Natural killer cell treated with Interleukin-12 subunit alpha and Interleukin-12 subunit beta and Interleukin-15 and Interleukin-18, amount 100 ng/mL, for 72 hours (primary cell): ENCODE results near the gene SURF6. TPM values are rescaled to one million over a fixed set of nuclear protein-coding genes. Genes with fewer than 3 reads are reported as not detected.
"Not testable (repeated sequence)": the region's sequence is repeated elsewhere in the genome, so short reads cannot be mapped to it uniquely, and the experiment has no call there.

ENCODE experiments used
- ATAC-seq, 2 donors: fragments of 150-1000 bp; cut with Tn5 transposase in 1 of 2; sonication (Bioruptor Pico), chemical (Tn5 transposase) in 1 of 2; 2 replicates each; pipeline ENCODE4 v1.10.0; 2021
- DNase-seq: peaks from one replicate; pipeline ENCODE4 v3.0.0; 2022; ENCODE audit warnings: low spot score
- H3K27ac Mint-ChIP-seq, 2 donors: 1 replicate in 1 of 2; 2 replicates in 1 of 2; pipeline ENCODE4 v1.8.0; 2022; ENCODE audit warnings: mixed read lengths in 2 of 2, mild to moderate bottlenecking in 1 of 2, moderate library complexity in 1 of 2
- H3K27me3 Mint-ChIP-seq, 2 donors: 1 replicate in 1 of 2; 2 replicates in 1 of 2; pipeline ENCODE4 v1.8.0; 2022; ENCODE audit warnings: mixed read lengths in 2 of 2
- H3K36me3 Mint-ChIP-seq: one replicate; pipeline ENCODE4 v1.8.0; 2022; ENCODE audit warnings: mixed read lengths
- H3K4me1 Mint-ChIP-seq, 2 donors: 1 replicate in 1 of 2; 2 replicates in 1 of 2; pipeline ENCODE4 v1.8.0; 2022; ENCODE audit warnings: low read depth in 2 of 2, mixed read lengths in 2 of 2, mild to moderate bottlenecking in 1 of 2
- H3K4me3 Mint-ChIP-seq: one replicate; pipeline ENCODE4 v1.8.0; 2022; ENCODE audit warnings: mixed read lengths
- H3K9me3 Mint-ChIP-seq: 2 replicates; pipeline ENCODE4 v1.8.0; 2022; ENCODE audit warnings: mixed read lengths
- total RNA-seq, 2 donors: library from RNA; stranded (reverse); gene quantifications; one replicate each; pipeline ENCODE4 v1.2.3, GENCODE V29; 2022

Gene SURF6
- total RNA-seq, result 10 to 100 TPM; 11.5 to 23.9 TPM

DNA sequence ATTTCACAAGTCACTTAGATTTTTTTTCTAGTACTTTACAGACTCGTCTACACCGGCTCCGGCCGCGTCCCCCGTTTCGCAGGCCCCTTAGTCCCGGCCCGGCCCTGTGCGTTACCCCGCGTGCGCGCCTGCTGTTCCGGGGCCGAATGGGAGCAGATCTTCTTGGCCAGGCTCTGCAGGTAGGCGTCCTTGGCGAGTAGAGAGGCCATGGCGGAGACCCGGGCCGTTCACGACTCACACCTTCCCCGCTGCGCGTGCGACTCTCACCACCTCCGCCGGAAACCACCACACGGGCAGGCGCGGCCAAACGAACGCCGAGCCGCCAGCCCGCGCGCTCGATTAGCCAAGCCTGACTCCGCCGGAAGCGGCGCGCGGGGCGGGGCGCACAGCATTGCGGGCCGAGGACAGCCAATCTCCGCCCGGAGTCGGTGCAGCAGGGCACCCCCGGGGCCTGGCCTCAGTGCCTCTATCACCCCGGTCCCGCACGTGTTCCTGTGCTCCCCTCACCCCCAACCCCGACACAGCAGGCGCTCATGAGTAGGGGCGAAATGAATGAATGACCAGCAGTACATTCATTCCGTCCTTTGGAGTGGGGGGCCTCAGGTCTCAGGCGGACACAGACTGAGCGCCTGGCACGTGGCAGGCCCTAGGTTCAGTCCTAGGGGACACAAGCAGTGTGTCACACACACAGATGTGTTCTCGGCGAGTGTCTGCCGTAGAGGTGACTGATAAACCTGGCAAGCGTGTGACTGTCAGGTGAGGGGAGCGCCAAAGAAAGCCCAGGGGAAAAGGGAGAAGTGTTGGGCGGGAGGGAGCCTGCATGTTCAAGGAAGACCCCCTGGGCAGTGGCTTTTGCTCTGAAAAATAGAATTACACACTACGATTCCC, at the start of gene SURF6:
TSS of gene SURF6 (minus strand) at position 265 of the 888 bp plus-strand sequence. CDS start at position 209, 56 bp downstream.
- H3K9me3 Mint-ChIP-seq, result no peaks in the 10 kb centered on the region
- no peaks in the 10 kb centered on the region for H3K27me3 Mint-ChIP-seq
- H3K27ac Mint-ChIP-seq, result peak within 1 kb of the TSS; percentile 82 to 85
- DNase-seq, result peak; percentile 95
- peaks cover 6% of the 10 kb centered on the region for H3K36me3 Mint-ChIP-seq
- peak; percentile 97 for ATAC-seq
- peak within 1 kb of the TSS; percentile 87 for H3K4me3 Mint-ChIP-seq
- H3K4me1 Mint-ChIP-seq, result peaks cover 38 to 47% of the 10 kb centered on the region in 2 donors

- H3K4me1 Mint-ChIP-seq, result no peaks in the 10 kb centered on the region
- no peak overlapping the region for H3K4me3 Mint-ChIP-seq
- H3K9me3 Mint-ChIP-seq, result no peaks in the 10 kb centered on the region
- ATAC-seq (no peak), DNase-seq (no peak)
- no peaks in the 10 kb centered on the region for H3K27me3 Mint-ChIP-seq
- H3K36me3 Mint-ChIP-seq, result no peaks in the 10 kb centered on the region
- H3K27ac Mint-ChIP-seq, result no peak overlapping the region
These were observed 49.5 kb upstream of the SURF6 start for GRCh38 chr9:133385452-133385851.

DNA sequence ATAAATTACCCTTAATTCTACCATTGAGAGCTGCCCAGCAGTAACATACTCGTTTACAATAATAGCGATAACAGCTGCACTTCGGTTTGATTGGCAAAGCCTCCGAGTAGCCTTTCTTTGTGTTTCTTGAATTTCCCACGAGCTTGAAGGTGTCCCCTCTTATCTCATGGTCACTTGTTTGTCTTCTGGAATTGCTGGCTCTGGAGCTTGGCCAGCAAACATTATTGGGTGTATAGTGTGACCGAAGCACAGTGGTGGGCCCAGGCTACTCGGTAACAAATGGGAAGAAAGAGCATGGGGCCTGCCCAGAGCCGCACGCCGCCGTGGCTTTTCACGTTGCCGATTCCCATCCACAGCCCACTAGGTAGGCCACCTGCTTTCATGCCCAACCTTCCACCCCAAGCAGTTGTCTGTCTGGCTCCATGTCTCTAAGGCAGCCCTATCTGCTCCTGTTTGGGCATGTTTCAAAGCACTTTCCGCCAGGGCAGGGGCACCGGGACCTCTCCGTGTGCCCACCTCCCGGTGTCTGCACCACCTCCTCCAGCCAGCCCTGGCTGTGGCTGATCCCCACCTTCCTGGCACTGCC, 48.8 kb upstream of the SURF6 start:
- H3K4me3 Mint-ChIP-seq, result no peak overlapping the region
- DNase-seq (no peak), ATAC-seq (no peak)
- H3K9me3 Mint-ChIP-seq, result no peaks in the 10 kb centered on the region
- H3K27ac Mint-ChIP-seq, result no peak overlapping the region
- no peaks in the 10 kb centered on the region for H3K4me1 Mint-ChIP-seq
- no peaks in the 10 kb centered on the region for H3K36me3 Mint-ChIP-seq
- no peaks in the 10 kb centered on the region for H3K27me3 Mint-ChIP-seq

- no peak overlapping the region for H3K4me3 Mint-ChIP-seq
- no peak overlapping the region for H3K27ac Mint-ChIP-seq
- no peaks in the 10 kb centered on the region for H3K4me1 Mint-ChIP-seq
- H3K9me3 Mint-ChIP-seq, result no peaks in the 10 kb centered on the region
- H3K27me3 Mint-ChIP-seq, result no peaks in the 10 kb centered on the region
- no peak for DNase-seq
- no peak for ATAC-seq
- no peaks in the 10 kb centered on the region for H3K36me3 Mint-ChIP-seq
These were observed 47.5 kb upstream of the SURF6 start for GRCh38 chr9:133383438-133383837.

DNA sequence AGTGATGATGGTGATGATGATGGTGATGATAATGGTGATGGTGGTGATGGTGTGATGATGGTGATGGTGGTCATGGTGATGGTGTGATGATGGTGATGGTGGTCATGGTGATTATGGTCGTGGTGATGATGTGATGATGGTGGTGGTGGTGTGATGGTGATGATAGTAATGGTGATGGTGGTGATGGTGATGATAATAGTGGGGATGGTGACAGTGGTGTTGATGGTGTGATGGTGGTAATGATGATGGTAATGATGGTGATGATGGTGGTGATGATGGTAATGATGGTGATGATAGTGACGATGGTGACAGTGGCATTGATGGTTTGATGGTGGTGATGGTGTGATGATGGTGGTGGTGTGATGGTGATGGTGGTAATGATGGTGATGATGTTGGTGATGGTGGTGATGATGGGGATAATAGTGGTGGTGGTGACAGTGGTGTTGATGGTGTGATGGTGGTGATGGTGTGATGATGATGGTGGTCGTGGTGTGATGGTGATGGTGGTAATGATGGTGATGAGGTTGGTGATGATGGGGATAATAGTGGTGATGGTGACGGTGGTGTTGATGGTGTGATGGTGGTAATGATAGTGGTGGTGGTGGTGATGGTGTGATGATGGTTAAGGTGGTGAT, 46.6 kb upstream of the SURF6 start:
- Mint-ChIP-seq H3K36me3 (no peaks in the 10 kb centered on the region), H3K9me3 (no peaks in the 10 kb centered on the region), H3K4me3 (no peak overlapping the region), H3K27me3 (no peaks in the 10 kb centered on the region), H3K27ac (no peak overlapping the region), H3K4me1 (no peaks in the 10 kb centered on the region)
- ATAC-seq (peak in 1 of 2 donors; percentile 35), DNase-seq (no peak)

- no peaks in the 10 kb centered on the region for H3K36me3 Mint-ChIP-seq
These were observed 44.7 kb upstream of the SURF6 start for GRCh38 chr9:133380734-133381133.

GRCh38 chr9:133379153-133380086, 43.4 kb upstream of the SURF6 start:
- Mint-ChIP-seq H3K27ac (no peak overlapping the region), H3K4me1 (peaks cover 0 to 7% of the 10 kb centered on the region in 2 donors), H3K27me3 (no peaks in the 10 kb centered on the region), H3K36me3 (peaks cover 6% of the 10 kb centered on the region), H3K9me3 (no peaks in the 10 kb centered on the region), H3K4me3 (no peak overlapping the region)
- DNase-seq (no peak), ATAC-seq (no peak)

More at GRCh38 chr9:133380734-133381133, 44.7 kb upstream of the SURF6 start:
- DNase-seq (no peak), ATAC-seq (no peak)
- H3K27me3 Mint-ChIP-seq, result no peaks in the 10 kb centered on the region
- no peaks in the 10 kb centered on the region for H3K9me3 Mint-ChIP-seq
- H3K4me1 Mint-ChIP-seq, result no peaks in the 10 kb centered on the region
- no peak overlapping the region for H3K4me3 Mint-ChIP-seq
- no peak overlapping the region for H3K27ac Mint-ChIP-seq

DNA sequence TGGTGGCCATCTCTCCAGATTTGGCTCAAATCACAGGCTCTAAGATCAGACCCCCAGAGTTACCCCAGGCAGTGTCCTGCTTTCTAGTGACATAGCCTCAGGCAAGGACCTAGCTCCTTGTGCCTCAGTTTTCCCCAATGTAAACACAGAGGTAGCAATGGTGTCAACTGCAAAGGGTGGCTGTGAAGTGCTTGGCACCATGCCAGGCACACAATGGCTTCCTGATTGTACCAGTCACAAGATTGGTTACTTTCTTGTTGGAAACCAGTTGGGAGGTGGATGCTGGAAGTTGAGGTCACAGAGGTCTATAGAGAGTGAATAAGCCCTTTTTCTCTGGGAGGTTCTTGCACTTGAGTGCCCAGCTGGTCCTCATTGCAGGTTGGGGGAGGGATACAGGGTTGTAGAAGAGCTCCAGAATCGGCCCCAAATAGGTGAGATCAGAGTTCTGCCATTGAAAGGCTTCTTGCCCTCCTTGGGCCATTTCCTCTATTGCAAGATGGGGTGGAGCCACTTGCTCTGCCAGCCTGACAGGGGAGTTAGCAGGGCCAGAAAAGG, 42.5 kb upstream of the SURF6 start:
- H3K4me1 Mint-ChIP-seq, result peaks cover under 1 to 7% of the 10 kb centered on the region in 2 donors
- peaks cover 6% of the 10 kb centered on the region for H3K36me3 Mint-ChIP-seq
- no peaks in the 10 kb centered on the region for H3K27me3 Mint-ChIP-seq
- no peak overlapping the region for H3K27ac Mint-ChIP-seq
- no peak for DNase-seq
- H3K4me3 Mint-ChIP-seq, result no peak overlapping the region
- no peaks in the 10 kb centered on the region for H3K9me3 Mint-ChIP-seq
- ATAC-seq, result no peak

GRCh38 chr9:133377721-133378216, 41.8 kb upstream of the SURF6 start:
- Mint-ChIP-seq H3K36me3 (peaks cover 6% of the 10 kb centered on the region), H3K4me3 (no peak overlapping the region), H3K4me1 (peaks cover 5 to 10% of the 10 kb centered on the region in 2 donors), H3K27ac (no peak overlapping the region), H3K27me3 (no peaks in the 10 kb centered on the region), H3K9me3 (no peaks in the 10 kb centered on the region)
- ATAC-seq, result no peak
- DNase-seq, result no peak

GRCh38 chr9:133377280-133377679, 41.3 kb upstream of the SURF6 start:
- not testable (repeated sequence) for H3K27ac Mint-ChIP-seq, ATAC-seq, H3K27me3 Mint-ChIP-seq, DNase-seq, H3K36me3 Mint-ChIP-seq, H3K9me3 Mint-ChIP-seq, H3K4me3 Mint-ChIP-seq
- peaks cover 10 to 14% of the 10 kb centered on the region in 2 donors for H3K4me1 Mint-ChIP-seq

DNA sequence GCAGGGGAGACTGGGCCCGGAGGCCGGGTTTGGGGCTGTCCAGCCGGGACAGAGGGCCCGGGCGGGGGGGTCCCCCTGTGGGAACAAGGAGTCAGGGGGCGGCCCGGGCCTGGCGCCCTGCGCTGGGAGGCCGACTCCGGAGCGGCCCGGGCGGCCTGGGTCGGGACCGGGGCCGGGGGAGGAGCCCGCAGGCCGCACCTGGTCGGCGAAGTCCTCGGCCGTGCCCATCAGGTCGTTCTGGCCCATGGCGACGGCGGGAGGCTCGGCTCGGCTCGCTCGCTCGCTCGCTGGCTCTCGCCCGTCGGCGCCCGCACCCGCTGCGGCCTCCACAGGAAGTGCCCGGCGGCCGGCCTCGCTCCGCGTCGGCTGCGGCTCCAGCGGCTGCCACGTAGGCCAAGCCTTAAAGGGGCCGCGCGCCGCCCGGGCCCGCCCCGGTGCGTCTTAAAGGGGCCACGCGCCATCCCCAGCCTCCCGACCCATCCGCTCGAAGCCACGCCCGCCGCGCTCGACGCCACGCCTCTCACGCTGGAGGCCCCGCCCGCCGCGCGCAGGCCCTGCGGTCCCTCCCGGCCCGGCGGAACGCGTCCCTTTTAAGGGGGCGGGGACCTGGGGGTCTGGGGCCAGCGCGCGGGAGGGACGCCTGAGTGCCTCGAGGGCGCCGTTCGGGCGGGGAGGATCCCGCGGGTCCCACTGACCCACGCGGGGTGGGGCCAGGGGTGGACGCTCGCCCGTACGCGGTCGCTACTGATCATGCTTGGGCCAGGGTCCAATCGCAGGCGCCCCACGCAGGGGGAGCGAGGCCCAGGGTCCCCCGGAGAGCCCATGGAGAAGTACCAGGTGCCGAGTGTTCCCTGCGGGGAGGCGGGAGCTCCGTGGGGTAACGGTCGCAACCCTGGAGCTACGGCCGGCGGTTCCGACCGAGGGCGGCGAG, 40.0 kb upstream of the SURF6 start, which contains the start of the genes STKLD1 and SURF4:
TSS of gene STKLD1 (plus strand) at position 643 of the 931 bp plus-strand sequence. CDS start at position 751, 108 bp downstream.
TSS of gene SURF4 (minus strand) at position 337 of the 931 bp plus-strand sequence. CDS start at position 246, 91 bp downstream.
- H3K27me3 Mint-ChIP-seq, result no peaks in the 10 kb centered on the region
- H3K36me3 Mint-ChIP-seq, result peaks cover 13% of the 10 kb centered on the region
- ATAC-seq, result peak; percentile 92 to 96
- H3K27ac Mint-ChIP-seq, result peak within 1 kb of the TSS; percentile 96 to 99
- peak; percentile 98 for DNase-seq
- H3K4me3 Mint-ChIP-seq, result peak within 1 kb of the TSS; percentile 89
- peaks cover 23 to 27% of the 10 kb centered on the region in 2 donors for H3K4me1 Mint-ChIP-seq
- H3K9me3 Mint-ChIP-seq, result no peaks in the 10 kb centered on the region
